Small intestine (tissue), 7 donors: Measurements from ENCODE around the gene MERTK. TPM values are rescaled to one million over a fixed set of nuclear protein-coding genes. Genes with fewer than 3 reads are reported as not detected.
A peak's percentile ranks its signal among the peaks of the same experiment; 100 is the strongest.

Source experiments
- DNase-seq, 2 donors: peaks; one replicate each; pipeline versions ENCODE4 v3.0.0 to v3.0.0-alpha.2; 2013
- FAIRE-seq: peaks from 2 replicates; lab custom pipeline; 2012; peaks lifted over from hg19 to GRCh38; lab: Jason Lieb, UNC
- H3K27ac ChIP-seq, 3 donors: one replicate each; pipeline ENCODE4 v1.5.1; 2013; ENCODE audit warnings: low read length in 2 of 3, mild to moderate bottlenecking in 2 of 3, control low read depth in 1 of 3, inconsistent platforms in 1 of 3, low read depth in 1 of 3, moderate library complexity in 1 of 3
- H3K27me3 ChIP-seq, 3 donors: one replicate each; pipeline ENCODE4 v1.6.1; 2013; ENCODE audit warnings: low read length in 3 of 3, inconsistent platforms in 1 of 3; ENCODE audit not compliant: control insufficient read depth in 3 of 3, insufficient read depth in 3 of 3
- H3K36me3 ChIP-seq, 3 donors: one replicate each; pipeline ENCODE4 v1.6.1; 2013; ENCODE audit warnings: low read length in 3 of 3, inconsistent platforms in 1 of 3, low read depth in 1 of 3, mild to moderate bottlenecking in 1 of 3, moderate library complexity in 1 of 3; ENCODE audit not compliant: control insufficient read depth in 3 of 3, insufficient read depth in 2 of 3
- H3K4me1 ChIP-seq, 3 donors: one replicate each; pipeline ENCODE4 v1.6.1; 2013; ENCODE audit warnings: low read length in 2 of 3, inconsistent platforms in 1 of 3, low read depth in 1 of 3, mild to moderate bottlenecking in 1 of 3, moderate library complexity in 1 of 3; ENCODE audit not compliant: control insufficient read depth in 3 of 3, insufficient read depth in 2 of 3
- H3K4me3 ChIP-seq, 3 donors: one replicate each; pipeline ENCODE4 v1.5.1; 2013; ENCODE audit warnings: low read length in 3 of 3, control low read depth in 1 of 3, inconsistent platforms in 1 of 3, low read depth in 1 of 3, mild to moderate bottlenecking in 1 of 3, moderate library complexity in 1 of 3
- H3K9me3 ChIP-seq, 2 donors: one replicate each; pipeline ENCODE4 v1.6.1; 2013; ENCODE audit warnings: low read depth in 1 of 2, low read length in 1 of 2; ENCODE audit not compliant: control insufficient read depth in 2 of 2, insufficient read depth in 1 of 2
- WGBS, 3 donors: extraction: QIAGEN DNeasy Blood & Tissue Kit; methylation state at CpG; one replicate each; pipeline ENCODE4 v1.1.7; 2013; 5-methylcytosine and 5-hydroxymethylcytosine counted together
- polyA plus RNA-seq, 4 donors: library from polyadenylated mRNA; stranded (reverse) in 3 of 4; unstranded in 1 of 4; fragments of 200-250 nt in 3 of 4; fragments of 120-200 nt in 1 of 4; gene quantifications; one replicate each; pipeline versions ENCODE4 v1.2.1 to v1.2.3, GENCODE V29; 2013
- donor health status: healthy with polysubstance abuse.
- donor health status: control.
- donor health status: control.
- donor health status: Bipolar disorder and iron deficiency.
- donor health status: healthy.

Gene MERTK
- polyA plus RNA-seq, 4 donors: 4.1 to 9.8 (median 7.1) TPM

DNA sequence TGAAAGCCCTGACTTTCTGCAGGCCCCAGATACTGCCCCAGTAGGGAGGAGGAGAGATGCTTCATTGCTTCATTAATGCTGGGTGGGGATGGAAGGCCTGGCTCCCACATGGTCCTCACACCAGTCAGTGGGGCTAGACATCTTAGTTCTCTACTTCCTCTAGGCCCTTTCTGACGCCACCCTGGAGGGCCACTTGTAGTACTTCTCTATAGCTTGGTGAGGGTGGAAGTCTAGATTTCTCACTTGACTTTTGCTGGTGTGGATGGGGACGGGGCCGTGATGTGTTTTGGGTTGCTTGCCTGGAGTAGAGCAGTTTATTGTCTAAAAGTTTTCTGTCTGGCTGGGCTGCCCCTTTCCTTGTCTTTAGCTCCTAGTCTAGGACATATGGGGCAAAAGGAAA is 18.7 kb downstream of the MERTK start:
- no peak for DNase-seq
- Histone ChIP-seq H3K4me3 (no peak overlapping the region), H3K4me1 (peaks cover 6 to 27% (median 12%) of the 10 kb centered on the region in 3 donors), H3K36me3 (peaks cover 0 to 10% (median 0%) of the 10 kb centered on the region in 3 donors), H3K27ac (no peak overlapping the region), H3K9me3 (no peaks in the 10 kb centered on the region), H3K27me3 (no peaks in the 10 kb centered on the region)
- FAIRE-seq: no peak
- WGBS, 3 donors: 74 to 79% (median 76%) methylated on average over 3 of the region's 3 CpGs

DNA sequence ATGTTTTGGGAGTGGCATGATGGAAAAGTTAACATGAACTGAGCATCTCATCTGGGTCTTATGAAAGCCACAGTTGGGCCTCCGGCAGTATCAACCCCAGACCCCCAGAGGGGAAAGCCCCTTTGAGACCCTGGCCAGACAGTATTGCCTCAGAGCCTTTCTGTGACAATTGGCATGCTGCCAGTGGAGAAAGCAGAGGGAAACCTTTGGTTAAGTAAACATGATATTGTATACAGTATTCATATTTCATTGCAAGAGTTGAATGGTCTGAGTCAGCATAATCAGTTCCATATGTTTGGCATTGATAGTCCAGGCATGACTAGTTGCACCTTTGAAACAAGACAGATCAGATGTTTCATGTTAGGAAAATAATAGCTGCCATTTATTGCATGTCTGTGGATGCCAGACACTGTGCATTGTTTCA is 20.0 kb downstream of the MERTK start:
- Histone ChIP-seq H3K4me1 (peaks cover 6 to 27% (median 12%) of the 10 kb centered on the region in 3 donors), H3K4me3 (no peak overlapping the region), H3K27ac (peak overlapping the region in 1 of 3 donors; percentile 28), H3K9me3 (no peaks in the 10 kb centered on the region), H3K36me3 (peaks cover 0 to 13% (median 0%) of the 10 kb centered on the region in 3 donors), H3K27me3 (no peaks in the 10 kb centered on the region)
- WGBS, 3 donors: 79 to 91% (median 80%) methylated on average over 1 of the region's 1 CpG
- FAIRE-seq (no peak), DNase-seq (peak in 1 of 2 donors; percentile 45)

DNA sequence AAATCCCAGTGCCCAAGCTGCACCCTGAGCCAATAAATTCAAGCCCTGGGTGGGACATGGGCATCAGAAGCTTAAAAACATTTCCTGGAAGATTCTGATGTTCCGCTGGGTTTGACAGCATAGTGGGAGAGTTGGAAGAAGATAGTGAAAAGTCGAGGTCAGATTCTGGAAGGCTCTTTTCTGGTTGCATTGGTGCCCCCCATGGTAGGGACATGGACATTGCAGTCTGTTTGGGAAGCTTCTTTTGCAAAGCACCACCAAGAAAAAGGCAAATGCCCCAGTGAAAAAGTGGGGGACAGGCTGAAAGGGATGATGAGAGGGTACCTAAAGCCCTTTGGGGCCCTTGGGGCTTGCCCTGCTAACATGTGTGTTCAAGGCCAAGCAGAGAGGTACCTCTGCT is 21.0 kb downstream of the MERTK start:
- H3K27ac ChIP-seq: peak overlapping the region; percentile 76 to 87 (median 82)
- WGBS, 3 donors: 50 to 62% (median 50%) methylated on average over 2 of the region's 2 CpGs
- peaks cover 0 to 16% (median 0%) of the 10 kb centered on the region in 3 donors for H3K36me3 ChIP-seq
- H3K27me3 ChIP-seq: no peaks in the 10 kb centered on the region
- DNase-seq: no peak
- FAIRE-seq: no peak
- H3K4me1 ChIP-seq: peaks cover 6 to 27% (median 12%) of the 10 kb centered on the region in 3 donors
- H3K9me3 ChIP-seq: no peaks in the 10 kb centered on the region
- no peak overlapping the region for H3K4me3 ChIP-seq

DNA sequence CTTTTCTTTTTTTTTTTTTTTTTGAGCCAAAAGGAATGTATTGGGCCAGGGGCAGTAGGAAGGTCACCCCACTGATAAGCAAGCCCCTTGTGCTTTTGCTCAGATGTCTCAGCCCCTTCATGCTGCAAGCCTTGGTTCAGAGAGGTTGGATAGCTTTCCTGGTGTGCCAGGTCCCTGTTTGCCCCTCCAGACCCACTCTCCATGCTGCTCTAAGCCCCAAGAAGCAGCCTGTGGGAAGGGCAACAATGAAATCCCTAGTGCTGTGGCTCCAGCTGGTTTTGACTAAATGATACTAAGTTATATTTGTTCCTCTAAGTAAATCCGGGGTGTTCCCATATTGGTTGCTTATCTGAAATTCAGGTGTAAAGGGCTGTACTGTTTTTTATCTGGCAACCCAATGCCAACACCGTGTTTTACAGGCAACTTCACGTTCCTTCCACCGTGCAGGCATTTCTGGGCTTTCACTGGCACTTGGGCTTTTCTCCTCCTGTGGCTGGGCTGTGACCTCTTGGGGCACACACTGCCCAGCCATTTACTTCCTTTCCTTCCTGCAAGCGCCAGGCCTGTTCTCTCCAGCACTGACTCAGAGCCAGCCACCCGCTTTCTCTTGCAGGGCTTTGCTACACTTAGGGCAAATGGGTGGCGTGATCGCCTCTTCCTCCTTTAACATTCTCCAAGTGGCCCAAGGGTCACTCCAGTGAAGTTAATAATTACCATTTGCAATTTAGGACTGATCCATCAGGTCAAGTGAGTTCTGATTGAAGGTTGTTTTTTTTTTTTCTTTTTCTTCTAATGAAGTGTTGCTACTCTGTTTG is 21.6 kb downstream of the MERTK start:
- FAIRE-seq: no peak
- no peaks in the 10 kb centered on the region for H3K27me3 ChIP-seq
- H3K9me3 ChIP-seq: no peaks in the 10 kb centered on the region
- no peak overlapping the region for H3K4me3 ChIP-seq
- peaks cover 0 to 18% (median 0%) of the 10 kb centered on the region in 3 donors for H3K36me3 ChIP-seq
- H3K27ac ChIP-seq: peak overlapping the region; percentile 76 to 87 (median 82)
- WGBS, 3 donors: 6 to 57% (median 34%) methylated on average over 8 of the region's 8 CpGs
- peak; percentile 85 to 97 for DNase-seq
- peaks cover 6 to 27% (median 12%) of the 10 kb centered on the region in 3 donors for H3K4me1 ChIP-seq

DNA sequence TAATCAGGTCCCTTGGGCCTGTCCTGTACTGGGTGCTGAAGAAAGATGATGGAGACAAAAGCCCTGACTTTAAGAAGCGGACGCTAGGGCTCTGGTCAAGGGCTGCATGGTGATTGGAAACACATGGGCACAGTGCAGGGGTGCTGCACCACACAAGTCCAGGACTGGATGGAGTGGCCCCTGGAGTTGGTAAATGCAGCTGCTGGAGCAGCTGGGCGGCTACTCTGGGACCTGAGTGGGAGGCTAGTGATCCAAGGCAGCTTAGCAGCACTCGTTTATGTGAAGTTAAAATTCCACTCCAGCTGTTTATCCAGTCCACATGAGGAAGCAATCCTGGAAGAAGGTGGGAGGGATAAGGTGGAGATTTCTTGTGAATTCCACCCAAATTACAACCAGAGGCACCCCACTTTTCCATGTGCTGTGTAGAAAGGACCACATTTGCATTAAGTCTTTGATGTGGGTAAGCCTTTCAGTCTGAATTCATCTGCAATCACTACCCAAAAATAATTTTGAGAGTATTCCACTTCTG is 24.9 kb downstream of the MERTK start:
- Histone ChIP-seq H3K9me3 (no peaks in the 10 kb centered on the region), H3K27ac (no peak overlapping the region), H3K36me3 (peaks cover 0 to 9% (median 0%) of the 10 kb centered on the region in 3 donors), H3K4me3 (no peak overlapping the region), H3K27me3 (no peaks in the 10 kb centered on the region), H3K4me1 (peaks cover 6 to 23% (median 11%) of the 10 kb centered on the region in 3 donors)
- FAIRE-seq (no peak), DNase-seq (no peak)
- 65 to 72% (median 68%) methylated on average over 4 of the region's 4 CpGs for WGBS, 3 donors

DNA sequence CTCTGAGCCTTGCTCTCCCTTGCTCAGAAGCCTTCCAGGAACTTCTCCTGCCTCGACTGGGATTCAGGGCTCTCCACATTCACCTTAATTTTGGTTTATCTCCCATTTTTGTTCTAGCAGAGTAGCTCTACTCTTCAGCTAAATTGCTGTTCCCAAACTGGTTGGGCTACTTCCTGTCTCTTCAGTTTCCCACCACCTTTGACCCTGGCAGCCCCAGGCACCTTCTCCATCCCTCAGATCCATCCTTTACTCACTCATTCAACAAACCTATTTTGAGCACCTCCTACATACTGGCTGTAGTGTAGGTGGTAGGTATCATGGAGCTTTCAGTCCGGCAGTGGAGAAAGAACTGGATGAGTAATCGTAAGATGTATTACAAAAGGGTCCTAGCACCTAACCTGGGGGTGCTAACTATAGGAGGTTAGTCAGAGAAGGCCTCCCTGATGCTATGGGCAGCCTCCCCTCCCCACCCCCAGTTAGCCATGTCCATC is 26.3 kb downstream of the MERTK start:
- H3K36me3 ChIP-seq: peaks cover 0 to 13% (median 0%) of the 10 kb centered on the region in 3 donors
- H3K4me3 ChIP-seq: no peak overlapping the region
- no peak for DNase-seq
- FAIRE-seq: no peak
- H3K27ac ChIP-seq: no peak overlapping the region
- H3K4me1 ChIP-seq: peaks cover 0 to 10% (median 0%) of the 10 kb centered on the region in 3 donors
- 82 to 86% (median 85%) methylated on average over 3 of the region's 3 CpGs for WGBS, 3 donors
- H3K9me3 ChIP-seq: no peaks in the 10 kb centered on the region
- H3K27me3 ChIP-seq: no peaks in the 10 kb centered on the region

DNA sequence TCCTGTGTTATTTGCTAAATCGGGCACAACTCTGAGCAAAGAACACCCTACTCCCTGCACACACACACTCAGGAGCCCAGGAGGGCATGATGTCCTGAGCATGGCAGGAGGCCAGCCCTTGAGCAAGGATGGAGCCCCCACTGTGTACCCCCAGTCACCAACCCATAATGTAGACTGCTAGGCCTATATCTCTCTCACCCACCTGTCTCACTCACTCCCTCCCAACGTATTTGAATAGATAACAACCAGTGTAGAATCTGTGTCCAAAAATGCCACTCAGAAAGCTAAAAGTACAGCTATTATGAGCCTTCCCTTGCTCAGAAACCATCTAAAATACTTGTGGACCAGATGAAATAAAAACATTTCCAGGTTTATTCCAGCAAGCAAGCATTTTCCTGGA is 29.3 kb downstream of the MERTK start:
- FAIRE-seq: no peak
- Histone ChIP-seq H3K4me3 (no peak overlapping the region), H3K36me3 (peaks cover 0 to 22% (median 0%) of the 10 kb centered on the region in 3 donors), H3K27me3 (no peaks in the 10 kb centered on the region), H3K4me1 (no peaks in the 10 kb centered on the region), H3K27ac (no peak overlapping the region), H3K9me3 (no peaks in the 10 kb centered on the region)
- 72 to 83% (median 76%) methylated on average over 2 of the region's 2 CpGs for WGBS, 3 donors
- no peak for DNase-seq

DNA sequence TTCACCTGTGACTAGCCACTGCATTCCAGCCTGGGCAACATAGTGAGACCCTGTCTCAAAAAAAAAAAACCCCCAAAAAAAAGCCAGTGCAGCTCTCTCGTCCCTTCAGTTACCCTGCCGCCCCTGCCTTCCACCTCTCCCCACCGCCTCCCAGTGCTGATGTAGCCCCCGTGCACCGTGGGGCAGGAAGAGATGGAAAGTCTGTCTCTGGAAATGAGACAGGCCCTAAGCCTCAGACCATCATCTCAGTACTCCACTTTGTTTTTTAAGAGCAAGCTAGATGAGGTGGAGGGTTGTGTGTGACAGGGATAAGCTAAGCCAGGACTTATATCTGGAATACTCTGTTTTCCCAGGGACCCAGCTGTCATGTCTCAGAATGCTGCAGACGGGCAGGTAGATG is 32.0 kb downstream of the MERTK start:
- WGBS, 3 donors: 69 to 94% (median 83%) methylated on average over 6 of the region's 6 CpGs
- DNase-seq: no peak
- H3K27ac ChIP-seq: no peak overlapping the region
- FAIRE-seq: no peak
- H3K27me3 ChIP-seq: no peaks in the 10 kb centered on the region
- no peak overlapping the region for H3K4me3 ChIP-seq
- H3K9me3 ChIP-seq: no peaks in the 10 kb centered on the region
- peaks cover 0 to 13% (median 0%) of the 10 kb centered on the region in 3 donors for H3K36me3 ChIP-seq
- H3K4me1 ChIP-seq: no peaks in the 10 kb centered on the region
